Testis (tissue), 2 donors: ENCODE data around the gene TARDBP.

Experiments used
- CTCF ChIP-seq, 3 experiments: fragments of 450-650 bp in 2 of 3; fragments of 200-600 bp in 1 of 3; sonication (generic) in 1 of 3; IDR thresholded peaks; one replicate each; pipeline ENCODE4 v1.5.1; 2016 to 2019; ENCODE audit warnings: antibody characterized with exemption in 3 of 3, mild to moderate bottlenecking in 2 of 3, moderate library complexity in 1 of 3
- POLR2A ChIP-seq: fragments of 450-650 bp; IDR thresholded peaks from one replicate; pipeline ENCODE4 v1.6.1; 2017; ENCODE audit warnings: antibody characterized with exemption, mild to moderate bottlenecking, moderate library complexity

- no peak for TF ChIP-seq CTCF (IDR thresholded peaks at IDR 0.05)
- TF ChIP-seq POLR2A: no peak
Observed at GRCh38 chr1:10986525-10986890, 25.9 kb upstream of the TARDBP start.
